ENCODE results near the gene CAMKMT.
A peak's percentile ranks its signal among the peaks of the same experiment; 100 is the strongest.

CAMKMT gene

DNA sequence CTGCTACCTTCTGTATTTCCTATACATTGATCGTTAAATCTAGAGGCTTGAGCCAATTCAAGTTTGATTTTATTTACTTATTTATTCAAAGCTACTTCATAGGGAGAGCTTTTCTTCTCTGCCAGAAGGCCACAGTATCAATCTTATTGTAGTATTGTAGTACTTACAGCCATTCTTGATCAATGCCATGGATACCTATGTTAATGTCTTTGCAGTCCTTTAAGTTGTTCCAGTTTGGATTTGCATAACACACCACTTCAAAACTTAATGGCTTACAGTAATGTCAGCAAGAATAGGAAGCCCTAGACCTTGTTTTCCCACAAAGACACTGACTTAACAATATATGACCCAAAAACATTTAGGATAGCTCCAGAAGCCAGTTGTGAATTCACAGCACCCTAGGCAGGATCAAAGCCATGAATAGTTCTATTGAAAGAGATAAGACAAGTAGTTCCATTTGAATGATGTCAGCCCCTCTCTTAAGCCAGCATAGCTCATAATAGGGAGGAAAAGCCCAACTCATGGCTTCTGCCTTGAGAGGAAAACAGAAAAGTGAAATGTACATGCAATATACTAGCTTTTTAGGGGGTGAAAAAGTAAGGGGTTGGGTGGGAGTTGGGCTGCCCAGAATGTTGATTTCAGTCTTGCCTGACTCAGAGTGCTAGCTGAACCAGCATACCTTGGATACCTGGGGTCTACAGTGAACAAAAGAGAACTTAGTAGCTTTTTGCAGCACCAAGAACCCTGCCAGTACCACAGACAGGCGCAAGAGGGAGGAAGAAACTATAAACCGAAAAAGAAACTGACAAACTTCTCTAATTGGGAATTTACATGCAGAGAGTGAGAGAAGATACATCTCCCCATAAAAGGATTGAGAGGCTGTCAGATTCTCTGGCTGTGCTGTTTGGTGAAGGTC is 101.4 kb downstream of the CAMKMT start:
- TF ChIP-seq, protein P1, sequence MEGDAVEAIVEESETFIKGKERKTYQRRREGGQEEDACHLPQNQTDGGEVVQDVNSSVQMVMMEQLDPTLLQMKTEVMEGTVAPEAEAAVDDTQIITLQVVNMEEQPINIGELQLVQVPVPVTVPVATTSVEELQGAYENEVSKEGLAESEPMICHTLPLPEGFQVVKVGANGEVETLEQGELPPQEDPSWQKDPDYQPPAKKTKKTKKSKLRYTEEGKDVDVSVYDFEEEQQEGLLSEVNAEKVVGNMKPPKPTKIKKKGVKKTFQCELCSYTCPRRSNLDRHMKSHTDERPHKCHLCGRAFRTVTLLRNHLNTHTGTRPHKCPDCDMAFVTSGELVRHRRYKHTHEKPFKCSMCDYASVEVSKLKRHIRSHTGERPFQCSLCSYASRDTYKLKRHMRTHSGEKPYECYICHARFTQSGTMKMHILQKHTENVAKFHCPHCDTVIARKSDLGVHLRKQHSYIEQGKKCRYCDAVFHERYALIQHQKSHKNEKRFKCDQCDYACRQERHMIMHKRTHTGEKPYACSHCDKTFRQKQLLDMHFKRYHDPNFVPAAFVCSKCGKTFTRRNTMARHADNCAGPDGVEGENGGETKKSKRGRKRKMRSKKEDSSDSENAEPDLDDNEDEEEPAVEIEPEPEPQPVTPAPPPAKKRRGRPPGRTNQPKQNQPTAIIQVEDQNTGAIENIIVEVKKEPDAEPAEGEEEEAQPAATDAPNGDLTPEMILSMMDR (IDR thresholded peaks at IDR 0.05; ENCODE audit: low read length, missing control alignments), result no peak
- no peak for DNase-seq (ENCODE audit: low read depth)
- H3K4me3 ChIP-seq (replicated peaks; ENCODE audit: low read depth, low read length), result no peak overlapping the region

DNA sequence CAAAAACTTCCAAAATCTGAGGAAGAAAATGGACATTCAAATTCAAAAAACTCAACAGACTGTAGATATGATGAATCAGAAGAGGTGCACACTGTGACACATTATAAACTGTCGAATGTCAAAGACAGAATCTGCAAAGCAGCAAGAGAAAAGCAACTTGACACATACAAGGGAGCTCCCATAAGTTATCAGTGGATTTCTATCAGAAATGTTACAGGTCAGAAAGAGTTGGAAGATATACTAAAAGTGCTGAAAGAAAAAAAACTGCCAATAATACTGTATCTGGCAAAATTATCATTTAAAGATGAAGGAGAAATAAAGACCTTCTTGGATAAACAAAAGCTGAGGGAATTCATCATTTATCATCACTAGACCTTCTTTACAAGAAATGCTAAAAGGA is 102.7 kb downstream of the CAMKMT start:
- DNase-seq (ENCODE audit: low read depth), result no peak
- TF ChIP-seq, protein P1 (IDR thresholded peaks at IDR 0.05; ENCODE audit: low read length, missing control alignments), result no peak
- no peak overlapping the region for H3K4me3 ChIP-seq (replicated peaks; ENCODE audit: low read depth, low read length)

DNA sequence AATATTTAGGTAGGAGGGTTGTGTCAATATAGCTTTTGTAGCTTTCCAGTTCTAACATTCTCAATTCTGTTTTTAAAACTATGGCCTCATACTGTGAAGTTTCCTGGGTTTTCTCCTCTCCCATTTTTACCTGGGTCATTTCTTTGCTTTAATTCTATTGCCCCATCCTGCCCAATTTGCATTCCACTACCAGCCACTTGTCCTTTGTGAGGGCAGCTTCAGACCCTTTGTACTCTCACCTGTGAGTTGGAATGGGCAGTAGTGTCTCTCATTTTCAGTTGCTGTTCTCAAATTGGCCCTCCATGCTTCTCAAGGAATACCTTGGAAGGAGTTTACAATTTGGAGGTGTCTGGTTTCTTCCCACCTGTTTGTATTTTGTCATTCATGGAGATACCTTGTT is 108.4 kb downstream of the CAMKMT start:
- TF ChIP-seq, protein P1 (IDR thresholded peaks at IDR 0.05; ENCODE audit: low read length, missing control alignments), result no peak
- no peak for DNase-seq (ENCODE audit: low read depth)
- no peak overlapping the region for H3K4me3 ChIP-seq (replicated peaks; ENCODE audit: low read depth, low read length)

DNA sequence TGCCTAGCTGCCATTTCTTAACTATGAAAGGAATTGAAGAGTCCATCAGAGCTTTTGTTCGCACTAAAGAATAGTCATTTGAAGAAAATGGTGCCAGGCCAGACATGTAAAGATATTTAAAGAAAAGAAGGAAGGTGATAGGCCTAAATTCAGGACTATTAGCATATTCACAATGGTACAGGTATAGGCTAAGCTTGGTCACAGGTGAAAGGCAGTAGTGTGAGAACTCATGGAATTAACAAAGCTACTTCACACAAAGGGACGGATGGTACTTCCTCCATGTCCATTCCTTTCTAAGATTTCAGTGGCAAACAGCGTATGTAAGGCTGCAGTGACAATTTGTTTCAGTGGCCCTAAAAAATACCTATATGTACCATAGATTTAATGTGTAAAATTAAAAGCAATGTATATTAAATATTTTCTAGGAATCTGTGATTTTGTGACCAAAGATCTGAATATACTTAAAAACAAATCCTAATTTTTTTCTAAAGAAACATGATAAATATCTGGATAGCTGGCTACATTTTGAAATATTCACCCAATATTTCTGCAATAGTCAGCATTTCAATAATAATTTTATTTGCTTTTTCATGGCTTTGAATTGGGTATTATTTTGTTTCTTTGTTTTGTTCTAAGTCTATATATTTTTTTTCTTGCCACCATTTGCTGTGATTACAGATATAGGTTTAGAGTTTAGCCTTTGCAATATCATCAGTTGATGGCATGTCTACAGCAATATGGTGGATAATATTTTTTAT is 116.1 kb downstream of the CAMKMT start:
- no peak overlapping the region for H3K4me3 ChIP-seq (replicated peaks; ENCODE audit: low read depth, low read length)

DNA sequence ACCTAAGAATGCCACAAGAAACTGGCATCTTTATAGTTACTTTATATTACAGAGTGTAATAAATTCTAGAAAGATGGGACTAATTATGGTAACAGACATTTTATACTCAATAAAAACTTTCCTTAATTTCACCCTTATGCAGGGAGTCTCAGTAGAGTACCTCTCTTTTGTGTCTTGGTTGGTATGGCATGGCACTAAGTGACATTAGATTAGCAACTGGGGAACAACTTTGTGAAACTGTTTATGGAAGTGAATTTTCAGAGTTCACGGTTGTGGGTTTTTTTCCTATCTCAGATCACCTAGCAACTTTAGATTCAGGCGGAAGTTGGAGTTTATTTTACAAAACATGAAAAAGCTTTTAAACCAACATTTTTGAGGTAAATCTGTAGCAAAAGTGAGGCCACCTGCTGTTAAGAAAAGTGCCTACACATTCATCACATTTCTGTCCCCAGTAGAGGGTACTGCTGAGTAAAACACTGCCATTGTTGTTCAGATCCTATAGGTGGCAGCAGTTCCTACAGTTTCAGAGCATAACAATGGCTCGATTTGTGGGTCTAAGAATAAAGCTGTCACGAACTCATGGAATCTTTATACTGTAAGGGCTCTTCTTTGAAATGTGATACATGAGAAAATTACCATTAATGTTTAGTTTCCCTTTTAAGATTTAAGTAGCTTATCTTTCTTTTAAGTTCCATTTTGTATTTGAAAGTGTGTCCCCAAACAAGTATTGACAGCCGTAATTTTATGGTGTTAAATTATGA is 117.6 kb downstream of the CAMKMT start:
- DNase-seq (ENCODE audit: low read depth), result peak; percentile 92
- no peak overlapping the region for H3K4me3 ChIP-seq (replicated peaks; ENCODE audit: low read depth, low read length)
- TF ChIP-seq, protein P1 (IDR thresholded peaks at IDR 0.05; ENCODE audit: low read length, missing control alignments), result no peak

More for the DNA sequence above, 116.1 kb downstream of the CAMKMT start:
- DNase-seq (ENCODE audit: low read depth), result no peak
- TF ChIP-seq, protein P1 (IDR thresholded peaks at IDR 0.05; ENCODE audit: low read length, missing control alignments), result no peak

DNA sequence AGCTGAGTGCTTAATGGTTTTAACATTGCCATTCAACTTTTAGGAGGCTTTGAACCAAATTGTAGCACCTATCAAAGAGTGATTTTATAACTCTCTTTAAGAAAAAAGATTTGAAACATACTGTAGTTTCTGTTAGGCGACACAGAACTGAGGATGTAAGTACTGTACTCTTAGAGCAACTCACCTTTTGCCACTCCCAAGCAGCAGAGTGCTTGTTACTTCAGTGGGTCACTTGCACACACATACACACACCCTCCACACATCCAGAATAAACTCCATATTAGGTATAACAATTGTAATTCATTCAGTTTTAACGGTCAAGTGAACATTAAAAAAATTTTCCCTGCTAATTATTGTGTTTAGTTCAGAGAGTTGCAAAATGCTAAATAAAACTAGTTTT is 118.3 kb downstream of the CAMKMT start:
- H3K4me3 ChIP-seq (replicated peaks; ENCODE audit: low read depth, low read length), result no peak overlapping the region
- TF ChIP-seq, protein P1 (IDR thresholded peaks at IDR 0.05; ENCODE audit: low read length, missing control alignments), result no peak
- no peak for DNase-seq (ENCODE audit: low read depth)
